ENCODE measurements around the gene DSCAM. TPM values are rescaled to one million over a fixed set of nuclear protein-coding genes. Genes with fewer than 3 reads are reported as not detected.

Gene DSCAM
- total RNA-seq, 4 donors from 2014 or later, result 0.03 TPM; not detected in 3

GRCh38 chr21:39961251-39961650, 885.7 kb downstream of the DSCAM start:
- DNase-seq (no peak), ATAC-seq (no peak)
- in situ Hi-C loops (cut with MboI; ENCODE audit: low sequenced_read_pairs in 4 of 4) (no loop called here), intact Hi-C loops (cut with DNase I; ENCODE audit: low total_unique reads) (no loop called here)
- TF ChIP-seq POLR2A (IDR thresholded peaks at IDR 0.05), result no peak
- TF ChIP-seq CTCF (IDR thresholded peaks at IDR 0.05 in 4 of 5, conservative IDR thresholded peaks at IDR 0.05 in 1 of 5), result no peak
- Histone ChIP-seq H3K27ac (no peak overlapping the region), H3K9me3 (no peaks in the 10 kb centered on the region), H3K4me1 (no peaks in the 10 kb centered on the region), H3K36me3 (no peaks in the 10 kb centered on the region), H3K4me3 (no peak overlapping the region), H3K27me3 (no peaks in the 10 kb centered on the region)

Small RNAs within 50 kb of the gene (microRNA-seq; reads per million reads assigned to microRNA genes)
- 0 reads per million in 2 donors for gene MIR4760 (ENCODE audit: borderline replicate concordance in 2 of 2)
